H1 (cell line): ENCODE measurements around the gene IDE. TPM values are rescaled to one million over a fixed set of nuclear protein-coding genes. Genes with fewer than 3 reads are reported as not detected.

Experiments
- CTCF ChIA-PET: fragments of 300-600 bp; sonication (Branson Sonifier 250); formaldehyde crosslinking; loops from one replicate; lab custom pipeline; 2021; ENCODE audit not compliant: partially characterized antibody; lab: Charles Lee
- POLR2A ChIA-PET: fragments of 300-600 bp; sonication (Branson Sonifier 250); formaldehyde crosslinking; loops from one replicate; lab custom pipeline; 2021; ENCODE audit warnings: inconsistent platforms; ENCODE audit not compliant: partially characterized antibody; lab: Charles Lee
- DNase-seq, 2 experiments: peaks; one replicate each; pipeline versions ENCODE4 v3.0.0 to v3.0.0-alpha.2; 2010 to 2022; ENCODE audit warnings: low spot score in 2 of 2, low read depth in 1 of 2, mixed read lengths in 1 of 2
- FAIRE-seq: peaks from 2 replicates; lab custom pipeline; 2011; peaks lifted over from hg19 to GRCh38; lab: Jason Lieb, UNC
- H2AFZ ChIP-seq: 2 replicates; pipeline ENCODE4 v1.8.1; 2012; ENCODE audit warnings: low read length, inconsistent platforms
- H2AK5ac ChIP-seq: 2 replicates; pipeline ENCODE4 v1.6.1; 2013; ENCODE audit warnings: low read depth, low read length
- H2BK120ac ChIP-seq: replicated peaks from 2 replicates; pipeline ENCODE3; 2013; ENCODE audit warnings: low read depth, low read length, inconsistent platforms
- H2BK12ac ChIP-seq: 2 replicates; pipeline ENCODE4 v1.6.1; 2013; ENCODE audit warnings: low read depth, low read length
- H2BK15ac ChIP-seq: 2 replicates; pipeline ENCODE4 v1.6.1; 2013; ENCODE audit warnings: low read length
- H2BK20ac ChIP-seq: 2 replicates; pipeline ENCODE4 v1.6.1; 2013; ENCODE audit warnings: low read length
- H2BK5ac ChIP-seq: 2 replicates; pipeline ENCODE4 v1.6.1; 2013; ENCODE audit warnings: low read depth, low read length
- H3K14ac ChIP-seq: 2 replicates; pipeline ENCODE4 v1.6.1; 2013; ENCODE audit warnings: inconsistent platforms; ENCODE audit not compliant: insufficient read length
- H3K18ac ChIP-seq: 2 replicates; pipeline ENCODE4 v1.6.1; 2013; ENCODE audit warnings: low read length; ENCODE audit errors: extremely low read depth
- H3K23ac ChIP-seq: 2 replicates; pipeline ENCODE4 v1.6.1; 2013; ENCODE audit warnings: inconsistent platforms; ENCODE audit not compliant: insufficient read length
- H3K23me2 ChIP-seq: 2 replicates; pipeline ENCODE4 v1.6.1; 2013; ENCODE audit warnings: low read depth, low read length
- H3K27ac ChIP-seq: 2 replicates; pipeline ENCODE4 v1.6.1; 2011; ENCODE audit warnings: low read depth, low read length, inconsistent platforms
- H3K27me3 ChIP-seq, 4 experiments: replicated peaks in 1 of 4; 1 replicate in 1 of 4; 2 replicates in 3 of 4; pipeline versions ENCODE4 v1.6.1 to v1.8.1; 2011 to 2013; ENCODE audit warnings: low read length in 3 of 4, mild to moderate bottlenecking in 3 of 4, inconsistent platforms in 2 of 4, mixed read lengths in 2 of 4, moderate library complexity in 1 of 4; ENCODE audit not compliant: control insufficient read depth in 3 of 4, insufficient read depth in 3 of 4; ENCODE audit errors: extremely low read depth in 1 of 4
- H3K36me3 ChIP-seq, 4 experiments: 2 replicates each; pipeline versions ENCODE4 v1.6.1 to v1.8.1; 2011 to 2013; ENCODE audit warnings: mild to moderate bottlenecking in 4 of 4, low read length in 3 of 4, moderate library complexity in 2 of 4, control low read depth in 1 of 4, inconsistent platforms in 1 of 4; ENCODE audit not compliant: insufficient read depth in 4 of 4, control insufficient read depth in 2 of 4
- H3K4ac ChIP-seq: replicated peaks from 2 replicates; pipeline ENCODE3; 2013; ENCODE audit warnings: low read length, low read depth, mixed read lengths, inconsistent platforms; ENCODE audit not compliant: insufficient read length
- H3K4me1 ChIP-seq, 4 experiments: replicated peaks in 1 of 4; 1 replicate in 1 of 4; 2 replicates in 3 of 4; pipeline versions ENCODE4 v1.6.1 to v1.8.1; 2011 to 2013; ENCODE audit warnings: low read length in 3 of 4, inconsistent platforms in 2 of 4, mixed read lengths in 1 of 4; ENCODE audit not compliant: insufficient read depth in 4 of 4, control insufficient read depth in 3 of 4
- H3K4me2 ChIP-seq, 2 experiments: 2 replicates each; pipeline versions ENCODE4 v1.6.1 to v1.8.1; 2011 to 2013; ENCODE audit warnings: low read depth in 2 of 2, low read length in 2 of 2, control low read depth in 1 of 2, inconsistent platforms in 1 of 2, mild to moderate bottlenecking in 1 of 2; ENCODE audit not compliant: insufficient read depth in 1 of 2
- H3K4me3 ChIP-seq, 4 experiments: fragments of 200-600, 300-600 bp in 1 of 4; sonication (generic), shearing (Covaris generic), sonication (Bioruptor Twin) in 1 of 4; 2 replicates each; pipeline versions ENCODE4 v1.5.1 to v1.8.1; 2011 to 2016; ENCODE audit warnings: low read length in 4 of 4, low read depth in 3 of 4, control low read depth in 2 of 4, inconsistent platforms in 2 of 4, mild to moderate bottlenecking in 2 of 4, mixed read lengths in 1 of 4, moderate library complexity in 1 of 4; ENCODE audit not compliant: insufficient read depth in 2 of 4; ENCODE audit errors: extremely low read depth in 1 of 4
- H3K56ac ChIP-seq: replicated peaks from 2 replicates; pipeline ENCODE3; 2013; ENCODE audit warnings: low read depth, mild to moderate bottlenecking, mixed read lengths, low read length, inconsistent platforms; ENCODE audit not compliant: insufficient read length
- H3K79me1 ChIP-seq: 2 replicates; pipeline ENCODE4 v1.6.1; 2013; ENCODE audit warnings: low read depth, low read length, control low read depth
- H3K79me2 ChIP-seq, 2 experiments: 2 replicates each; pipeline versions ENCODE4 v1.6.1 to v1.8.1; 2012 to 2013; ENCODE audit warnings: low read length in 2 of 2, mild to moderate bottlenecking in 2 of 2, inconsistent platforms in 1 of 2; ENCODE audit not compliant: insufficient read depth in 2 of 2, control insufficient read depth in 1 of 2
- H3K9ac ChIP-seq, 4 experiments: replicated peaks in 1 of 4; 1 replicate in 1 of 4; 2 replicates in 3 of 4; pipeline versions ENCODE4 v1.6.1 to v1.8.1; 2011 to 2013; ENCODE audit warnings: low read depth in 3 of 4, low read length in 3 of 4, control low read depth in 2 of 4, mild to moderate bottlenecking in 2 of 4, moderate library complexity in 2 of 4, inconsistent platforms in 1 of 4; ENCODE audit errors: extremely low read depth in 1 of 4
- H3K9me3 ChIP-seq, 2 experiments: 2 replicates each; pipeline versions ENCODE4 v1.6.1 to v1.8.1; 2012 to 2013; ENCODE audit warnings: mild to moderate bottlenecking in 2 of 2, moderate library complexity in 2 of 2, control low read depth in 1 of 2, inconsistent platforms in 1 of 2, low read depth in 1 of 2, low read length in 1 of 2, mixed read lengths in 1 of 2; ENCODE audit not compliant: insufficient read depth in 2 of 2
- H4K20me1 ChIP-seq, 2 experiments: replicated peaks in 1 of 2; 2 replicates each; pipeline versions ENCODE3 to v1.8.1; 2011 to 2013; ENCODE audit warnings: inconsistent platforms in 2 of 2, low read length in 2 of 2, mild to moderate bottlenecking in 1 of 2; ENCODE audit not compliant: insufficient read depth in 2 of 2, control insufficient read depth in 1 of 2
- H4K5ac ChIP-seq: 2 replicates; pipeline ENCODE4 v1.6.1; 2013; ENCODE audit warnings: low read length, low read depth, mixed read lengths, inconsistent platforms; ENCODE audit not compliant: insufficient read length
- H4K8ac ChIP-seq: 2 replicates; pipeline ENCODE4 v1.8.0; 2013; ENCODE audit warnings: mild to moderate bottlenecking, moderate library complexity, low read length, inconsistent platforms; ENCODE audit not compliant: insufficient read depth; ENCODE audit errors: extremely low read depth
- H4K91ac ChIP-seq: replicated peaks from 2 replicates; pipeline ENCODE3; 2013; ENCODE audit warnings: low read length, mixed read lengths, inconsistent platforms; ENCODE audit not compliant: insufficient read length
- BACH1 ChIP-seq: IDR thresholded peaks from 2 replicates; pipeline ENCODE4 v1.6.1; 2012; ENCODE audit warnings: low read length, improper control_type of control experiment
- CEBPB ChIP-seq: IDR thresholded peaks from 2 replicates; pipeline ENCODE4 v1.6.1; 2012; ENCODE audit warnings: low read depth, low read length
- GABPA ChIP-seq: IDR thresholded peaks from 2 replicates; pipeline ENCODE4 v1.6.1; 2011; ENCODE audit warnings: mild to moderate bottlenecking, low read length, moderate library complexity, borderline replicate concordance; ENCODE audit not compliant: insufficient read depth
- MAFK ChIP-seq: IDR thresholded peaks from 2 replicates; pipeline ENCODE4 v1.6.1; 2012; ENCODE audit warnings: low read depth, mild to moderate bottlenecking, improper control_type of control experiment, low read length
- POLR2A ChIP-seq, 2 experiments: IDR thresholded peaks; 1 replicate in 1 of 2; 2 replicates in 1 of 2; pipeline ENCODE4 v1.6.1; 2011; ENCODE audit warnings: low read depth in 2 of 2, low read length in 2 of 2, mild to moderate bottlenecking in 2 of 2; ENCODE audit errors: control extremely low read depth in 1 of 2
- RXRA ChIP-seq: IDR thresholded peaks from 2 replicates; pipeline ENCODE4 v1.6.1; 2011; ENCODE audit warnings: low read depth, mild to moderate bottlenecking, low read length, moderate library complexity; ENCODE audit not compliant: insufficient read depth
- SIX5 ChIP-seq: IDR thresholded peaks from 2 replicates; pipeline ENCODE4 v1.6.1; 2011; ENCODE audit warnings: mild to moderate bottlenecking, low read depth, low read length
- SP2 ChIP-seq: IDR thresholded peaks from 2 replicates; pipeline ENCODE4 v1.6.1; 2012; ENCODE audit warnings: mild to moderate bottlenecking, low read length, inconsistent platforms
- polyA plus RNA-seq, 7 experiments: library from polyadenylated mRNA; depleted of rRNA in 3 of 7; stranded (reverse) in 5 of 7; unstranded in 2 of 7; fragments of >200 nt in 5 of 7; fragments of 200-250 nt in 2 of 7; gene quantifications; 1 replicate in 5 of 7; 2 replicates in 1 of 7; 4 replicates in 1 of 7; pipeline versions ENCODE4 v1.2.1 to v1.2.3, GENCODE V29; 2011 to 2013; ENCODE audit warnings: missing spikeins in 2 of 7, mixed read lengths in 2 of 7
- total RNA-seq: library from RNA; stranded (reverse); fragmentation: NEBNext Ultra II Directional; extraction: Animal tissue kit (Norgen Biotek cat#: 25700); gene quantifications from 2 replicates; pipeline ENCODE4 v1.2.1, GENCODE V29; 2021

The IDE gene
- total and polyA plus RNA-seq, 2 of the 8 experiments (the other 6 are each of a cell fraction or from before 2014, with no cell fraction given): 12.7 to 52.7 TPM

DNA sequence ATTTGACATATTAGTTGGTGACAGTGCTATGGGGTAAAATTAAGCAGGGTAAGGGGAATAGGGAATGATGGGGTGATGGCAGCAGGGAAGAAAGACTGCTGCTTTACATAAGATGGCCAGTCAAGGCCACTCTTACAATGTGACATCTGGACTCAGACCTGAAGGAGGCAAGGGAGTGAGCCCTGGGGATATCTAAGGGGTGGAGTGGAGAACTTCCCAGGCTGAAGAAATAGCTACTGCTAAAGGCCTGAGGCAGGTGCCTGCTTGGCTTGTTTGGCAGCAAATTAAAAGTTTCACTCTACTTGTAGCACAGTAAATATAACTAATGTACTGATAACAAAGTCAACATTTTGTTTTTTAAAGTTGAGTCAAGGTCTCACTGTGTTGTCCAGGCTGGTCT lies 93.5 kb downstream of the IDE start:
- ChIA-PET POLR2A (no interaction called here), CTCF (interaction anchor here (1.0 to 1.5 kb wide), 3 partner anchors 32 to 393 kb away, joined by 3 to 4 read pairs (median 3); no protein-coding TSS in a partner anchor)
- no peak overlapping the region for H3K18ac ChIP-seq
- H3K4me2 ChIP-seq: no peak overlapping the region
- no peaks in the 10 kb centered on the region for H3K9me3 ChIP-seq
- H4K5ac ChIP-seq: no peak overlapping the region
- no peaks in the 10 kb centered on the region; a peak in 1 of 7 replicates for H3K4me1 ChIP-seq
- no peaks in the 10 kb centered on the region for H3K79me1 ChIP-seq
- H3K79me2 ChIP-seq: no peaks in the 10 kb centered on the region
- H2AFZ ChIP-seq: no peak overlapping the region
- H3K4ac ChIP-seq: no peak overlapping the region
- TF ChIP-seq BACH1: no peak
- TF ChIP-seq SIX5: no peak
- TF ChIP-seq SP2: no peak
- TF ChIP-seq MAFK: no peak
- TF ChIP-seq POLR2A (IDR thresholded peaks at IDR 0.05; ENCODE audit: control extremely low read depth in 1 of 2, low read depth in 2 of 2, low read length in 2 of 2): no peak
- TF ChIP-seq CEBPB: no peak
- TF ChIP-seq RXRA: no peak
- TF ChIP-seq GABPA: no peak
- no peak overlapping the region for H2AK5ac ChIP-seq
- H3K23ac ChIP-seq: no peak overlapping the region
- no peak for DNase-seq
- H2BK20ac ChIP-seq: no peak overlapping the region
- H3K36me3 ChIP-seq: peaks cover 0 to 23% (median 5%) of the 10 kb centered on the region in 4 experiments; a peak in 5 of 8 replicates
- H2BK120ac ChIP-seq: no peak overlapping the region
- H4K8ac ChIP-seq: no peak overlapping the region
- FAIRE-seq: no peak
- no peak overlapping the region for H3K14ac ChIP-seq
- H3K23me2 ChIP-seq: no peaks in the 10 kb centered on the region
- no peak overlapping the region for H3K4me3 ChIP-seq
- H3K56ac ChIP-seq: no peak overlapping the region
- no peak overlapping the region for H4K91ac ChIP-seq
- no peak overlapping the region for H3K9ac ChIP-seq
- H3K27me3 ChIP-seq: no peaks in the 10 kb centered on the region
- no peak overlapping the region for H2BK12ac ChIP-seq
- H2BK5ac ChIP-seq: no peak overlapping the region
- H2BK15ac ChIP-seq: no peak overlapping the region
- no peak overlapping the region for H3K27ac ChIP-seq
- peaks cover 0 to 2% of the 10 kb centered on the region in 2 experiments for H4K20me1 ChIP-seq
